Left ventricle myocardium inferior (tissue), 1 donor: ENCODE data around the gene NELFA. TPM values are rescaled to one million over a fixed set of nuclear protein-coding genes. Genes with fewer than 3 reads are reported as not detected.

Experiments
- DNase-seq: peaks from one replicate; pipeline ENCODE4 v3.0.0-alpha.2; 2020
- H3K27ac ChIP-seq: fragments of 200-600 bp; replicated peaks from 2 replicates; pipeline ENCODE4 v1.8.0; 2021
- H3K27me3 ChIP-seq: fragments of 200-600 bp; 2 replicates; pipeline ENCODE4 v1.8.0; 2021; ENCODE audit warnings: low read depth
- H3K36me3 ChIP-seq: fragments of 200-600 bp; 2 replicates; pipeline ENCODE4 v1.8.0; 2021
- H3K4me1 ChIP-seq: fragments of 200-600 bp; 2 replicates; pipeline ENCODE4 v1.8.0; 2021
- H3K4me3 ChIP-seq: fragments of 200-600 bp; 2 replicates; pipeline ENCODE4 v1.8.0; 2021; ENCODE audit warnings: mild to moderate bottlenecking, moderate library complexity
- H3K9me3 ChIP-seq: fragments of 200-600 bp; replicated peaks from 2 replicates; pipeline ENCODE4 v1.8.0; 2021
- CTCF ChIP-seq: fragments of 200-600 bp; IDR thresholded peaks from 2 replicates; pipeline ENCODE4 v1.8.0; 2021; ENCODE audit warnings: antibody characterized with exemption, mild to moderate bottlenecking, borderline replicate concordance
- intact Hi-C: fragments of 100-400 bp; cut with micrococcal nuclease; formaldehyde crosslinking; loops from one replicate; pipeline ENCODE4 v1.11.0; 2022
- total RNA-seq: library from RNA; stranded (reverse); fragmentation: NEBNext Ultra II Directional; extraction: Animal tissue kit (Norgen Biotek cat#: 25700); gene quantifications from one replicate; pipeline ENCODE4 v1.2.1, GENCODE V29; 2021
- donor health status: DM: no; HTN: yes; CAD: no; lungs with severe emphysema.

NELFA gene
- total RNA-seq, 1 donor from 2014 or later: 10.2 TPM

DNA sequence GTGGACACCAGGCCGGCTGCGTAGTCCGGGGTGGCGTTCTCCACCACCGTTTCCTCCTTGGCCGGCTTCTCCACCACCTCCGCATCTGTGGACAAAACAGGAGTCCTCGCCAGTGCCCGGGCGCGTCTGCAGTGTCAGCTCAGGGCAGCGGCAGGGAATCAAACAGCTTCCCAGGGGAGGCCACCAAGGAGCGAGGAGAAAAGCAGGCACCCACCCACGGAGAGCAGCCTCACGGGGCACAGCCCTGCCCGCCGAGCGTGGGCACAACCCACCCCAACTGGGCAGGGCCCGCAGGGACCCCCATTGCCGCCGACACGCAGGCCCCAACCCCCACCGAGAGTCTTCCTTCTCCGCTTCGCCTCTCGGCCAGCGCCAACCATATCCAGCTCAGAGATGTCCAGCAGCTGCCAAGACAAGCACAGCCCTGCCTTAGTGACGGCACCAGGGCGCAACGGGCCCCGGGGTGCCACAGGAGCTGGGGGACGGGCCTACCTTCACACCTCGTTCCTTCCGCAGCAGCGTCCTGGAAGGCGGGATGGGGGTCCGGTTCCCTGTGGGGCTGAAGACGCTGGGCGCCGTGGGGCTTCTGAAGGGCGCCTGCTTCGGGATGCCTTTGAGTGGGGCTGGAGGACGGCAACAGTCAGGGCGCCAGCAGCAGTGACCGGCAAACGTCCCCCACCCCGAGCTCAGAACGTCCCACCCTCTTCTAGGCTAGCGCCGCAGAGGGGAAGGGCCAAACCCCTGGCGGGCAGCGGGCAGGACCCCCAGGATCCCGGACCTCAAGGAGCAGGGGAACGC lies 22.8 kb downstream of the NELFA start:
- Histone ChIP-seq H3K36me3 (peaks cover 96% of the 10 kb centered on the region), H3K27me3 (no peaks in the 10 kb centered on the region), H3K9me3 (no peaks in the 10 kb centered on the region), H3K27ac (no peak overlapping the region), H3K4me3 (no peak overlapping the region), H3K4me1 (peaks cover 25% of the 10 kb centered on the region)
- TF ChIP-seq CTCF: no peak
- DNase-seq: no peak
- intact Hi-C loops: no loop called here

- TF ChIP-seq CTCF: no peak
- DNase-seq: no peak
- Histone ChIP-seq H3K4me3 (no peak overlapping the region), H3K9me3 (no peaks in the 10 kb centered on the region), H3K27ac (no peak overlapping the region), H3K4me1 (peaks cover 25% of the 10 kb centered on the region), H3K36me3 (peaks cover 98% of the 10 kb centered on the region), H3K27me3 (no peaks in the 10 kb centered on the region)
- intact Hi-C loops: no loop called here
Observed at GRCh38 chr4:1985294-1985693, 23.5 kb downstream of the NELFA start.

DNA sequence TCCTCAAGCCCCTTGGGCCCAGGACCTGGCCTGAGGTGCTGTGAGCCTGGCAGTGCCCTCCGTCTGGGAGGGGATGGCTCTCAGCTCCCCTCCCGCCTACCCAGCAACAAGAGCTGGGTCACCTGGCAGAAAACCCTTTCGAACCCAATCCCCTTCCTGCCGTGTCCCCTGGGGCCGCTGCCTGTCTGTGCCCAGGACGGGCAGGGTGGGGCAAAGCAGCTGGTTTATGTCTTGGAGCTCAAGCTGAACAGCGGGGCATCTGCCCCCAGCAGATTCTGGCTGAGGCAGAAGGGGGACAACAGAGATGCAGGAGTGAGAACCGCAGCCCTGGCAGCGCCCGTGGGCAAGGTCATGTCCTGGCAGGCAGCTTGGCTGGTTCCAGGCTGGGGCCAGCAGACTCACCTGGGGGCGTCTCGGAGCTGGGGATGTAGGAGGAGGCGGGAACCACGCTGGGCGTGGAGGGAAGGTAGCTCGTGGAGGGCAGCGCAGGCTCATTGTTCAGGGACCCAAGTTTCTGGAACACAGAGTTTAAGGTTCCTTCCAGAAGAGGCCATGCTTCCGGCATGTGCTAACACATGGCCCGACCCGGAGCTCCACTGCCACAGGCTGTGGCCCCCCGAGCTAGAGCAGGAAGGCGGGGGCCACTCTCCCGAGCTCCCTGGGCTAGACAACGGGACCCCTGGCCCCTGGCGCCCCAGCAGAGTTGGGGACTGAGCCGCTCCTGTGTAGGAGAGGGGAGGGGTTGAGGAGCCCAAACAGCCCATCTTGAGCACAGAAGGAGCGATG lies 24.2 kb downstream of the NELFA start:
- intact Hi-C loops: no loop called here
- no peak for DNase-seq
- no peak overlapping the region for H3K4me3 ChIP-seq
- peaks cover 25% of the 10 kb centered on the region for H3K4me1 ChIP-seq
- peaks cover 98% of the 10 kb centered on the region for H3K36me3 ChIP-seq
- H3K27me3 ChIP-seq: no peaks in the 10 kb centered on the region
- H3K27ac ChIP-seq: peak overlapping the region; percentile 48
- TF ChIP-seq CTCF: no peak
- H3K9me3 ChIP-seq: no peaks in the 10 kb centered on the region

- no peaks in the 10 kb centered on the region for H3K9me3 ChIP-seq
- H3K4me1 ChIP-seq: peaks cover 25% of the 10 kb centered on the region
- DNase-seq: peak; percentile 41
- TF ChIP-seq CTCF: no peak
- H3K4me3 ChIP-seq: no peak overlapping the region
- peaks cover 98% of the 10 kb centered on the region for H3K36me3 ChIP-seq
- no peaks in the 10 kb centered on the region for H3K27me3 ChIP-seq
- intact Hi-C loops: no loop called here
- H3K27ac ChIP-seq: peak overlapping the region; percentile 48
Observed at GRCh38 chr4:1983846-1984405, 24.8 kb downstream of the NELFA start.

DNA sequence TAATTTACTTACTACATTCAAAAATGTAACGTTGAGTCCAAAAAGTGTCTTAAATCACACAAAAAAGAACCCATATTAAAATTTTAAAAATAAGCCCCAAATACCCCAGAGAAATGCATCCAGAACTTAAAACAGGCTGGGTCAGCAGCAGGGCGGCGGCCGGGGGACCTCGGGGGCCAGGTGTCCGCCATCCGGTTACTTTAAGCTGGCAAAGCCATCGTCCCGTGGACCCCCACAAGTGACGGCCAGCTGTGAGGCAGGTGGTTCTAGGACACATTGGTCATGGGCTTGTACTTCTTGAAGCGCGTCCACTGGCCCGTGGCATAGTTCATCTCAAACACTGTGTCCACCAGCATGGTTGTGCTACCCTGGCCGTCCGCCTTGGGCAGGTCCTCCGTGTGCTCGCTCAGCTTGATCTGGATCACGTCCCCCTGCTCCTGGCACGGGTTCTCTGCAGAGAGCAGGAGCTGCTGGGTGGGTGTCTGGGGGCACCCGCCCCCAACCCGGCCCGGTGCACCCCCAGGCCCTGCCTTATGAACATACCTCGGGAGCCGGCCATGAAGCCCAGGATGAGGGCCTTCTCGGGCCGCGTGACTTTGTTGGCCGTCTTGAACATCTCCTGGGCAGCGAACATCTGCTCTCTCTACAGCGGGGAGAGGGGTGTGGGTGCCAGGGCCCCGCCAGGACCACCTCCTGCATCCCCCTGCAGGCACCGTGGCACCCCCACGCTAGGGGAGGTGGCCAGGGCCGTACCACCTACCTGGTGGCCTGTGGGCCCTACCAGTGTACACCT lies 25.5 kb downstream of the NELFA start:
- Histone ChIP-seq H3K9me3 (no peaks in the 10 kb centered on the region), H3K36me3 (peaks cover 98% of the 10 kb centered on the region), H3K27ac (peak overlapping the region; percentile 48), H3K4me1 (peaks cover 25% of the 10 kb centered on the region), H3K27me3 (no peaks in the 10 kb centered on the region), H3K4me3 (no peak overlapping the region)
- DNase-seq: no peak
- TF ChIP-seq CTCF: no peak
- intact Hi-C loops: no loop called here
